Esophagus squamous epithelium (tissue), 4 donors: Measurements from ENCODE around the gene ABAT.

Experiments
- CTCF ChIP-seq, 6 experiments: fragments of 450-650 bp in 4 of 6; fragments of 200-600 bp in 2 of 6; sonication (generic) in 2 of 6; IDR thresholded peaks; one replicate each; pipeline ENCODE4 v1.5.1; 2016 to 2019; ENCODE audit warnings: antibody characterized with exemption in 6 of 6, mild to moderate bottlenecking in 4 of 6, moderate library complexity in 4 of 6
- POLR2A ChIP-seq, 4 donors: fragments of 450-650 bp; IDR thresholded peaks; one replicate each; pipeline ENCODE4 v1.6.1; 2017; ENCODE audit warnings: antibody characterized with exemption in 4 of 4, mild to moderate bottlenecking in 4 of 4, moderate library complexity in 3 of 4

- TF ChIP-seq CTCF (IDR thresholded peaks at IDR 0.05) (no peak), POLR2A (IDR thresholded peaks at IDR 0.05) (no peak)
Measured at GRCh38 chr16:8717892-8718415, 43.5 kb downstream of the ABAT start.
